Left lobe of liver (tissue), 2 donors: ENCODE data around the gene NHERF2. TPM values are rescaled to one million over a fixed set of nuclear protein-coding genes. Genes with fewer than 3 reads are reported as not detected.

ENCODE experiments used
- ATAC-seq: fragments of 200-7000 bp; cut with Tn5 transposase; one replicate; pipeline ENCODE4 v1.9.1; 2020; ENCODE audit warnings: mild to moderate bottlenecking, moderate library complexity
- DNase-seq: peaks from one replicate; pipeline ENCODE4 v3.0.0-alpha.2; 2020; ENCODE audit warnings: low spot score
- total RNA-seq: library from RNA; stranded (reverse); gene quantifications from one replicate; pipeline ENCODE4 v1.2.1, GENCODE V29; 2021
- donor health status: DM: no; HTN: no; CAD: no; lungs with moderate emphysema.
- donor health status: DM: no; HTN: yes; CAD: no.

Gene NHERF2
- total RNA-seq, 1 donor from 2014 or later: 334 TPM

GRCh38 chr16:2078096-2078495 is 51.4 kb downstream of the NHERF2 start:
- no peak for DNase-seq

GRCh38 chr16:2078691-2079090 is 52.0 kb downstream of the NHERF2 start:
- DNase-seq (no peak), ATAC-seq (no peak)

More at GRCh38 chr16:2078096-2078495, 51.4 kb downstream of the NHERF2 start:
- ATAC-seq: no peak

- ATAC-seq: no peak
- DNase-seq: no peak
Observed at GRCh38 chr16:2079311-2079800, 52.7 kb downstream of the NHERF2 start.

DNA sequence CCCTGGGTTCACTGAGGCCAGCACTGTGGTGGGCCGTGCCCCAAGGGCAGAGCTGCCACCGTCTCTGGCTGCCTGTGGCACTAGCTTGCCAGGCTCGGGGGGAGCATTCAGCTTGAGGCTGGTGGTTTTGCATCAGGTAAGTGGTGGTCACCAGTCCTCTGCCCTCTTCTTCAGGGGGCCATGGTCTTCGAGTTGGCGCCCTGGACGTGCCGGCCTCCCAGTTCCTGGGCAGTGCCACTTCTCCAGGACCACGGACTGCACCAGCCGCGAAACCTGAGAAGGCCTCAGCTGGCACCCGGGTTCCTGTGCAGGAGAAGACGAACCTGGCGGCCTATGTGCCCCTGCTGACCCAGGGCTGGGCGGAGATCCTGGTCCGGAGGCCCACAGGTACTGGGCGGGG is 53.3 kb downstream of the NHERF2 start:
- ATAC-seq (no peak), DNase-seq (no peak)

GRCh38 chr16:2081201-2082084 is 54.7 kb downstream of the NHERF2 start:
- ATAC-seq (peak; percentile 0), DNase-seq (no peak)

DNA sequence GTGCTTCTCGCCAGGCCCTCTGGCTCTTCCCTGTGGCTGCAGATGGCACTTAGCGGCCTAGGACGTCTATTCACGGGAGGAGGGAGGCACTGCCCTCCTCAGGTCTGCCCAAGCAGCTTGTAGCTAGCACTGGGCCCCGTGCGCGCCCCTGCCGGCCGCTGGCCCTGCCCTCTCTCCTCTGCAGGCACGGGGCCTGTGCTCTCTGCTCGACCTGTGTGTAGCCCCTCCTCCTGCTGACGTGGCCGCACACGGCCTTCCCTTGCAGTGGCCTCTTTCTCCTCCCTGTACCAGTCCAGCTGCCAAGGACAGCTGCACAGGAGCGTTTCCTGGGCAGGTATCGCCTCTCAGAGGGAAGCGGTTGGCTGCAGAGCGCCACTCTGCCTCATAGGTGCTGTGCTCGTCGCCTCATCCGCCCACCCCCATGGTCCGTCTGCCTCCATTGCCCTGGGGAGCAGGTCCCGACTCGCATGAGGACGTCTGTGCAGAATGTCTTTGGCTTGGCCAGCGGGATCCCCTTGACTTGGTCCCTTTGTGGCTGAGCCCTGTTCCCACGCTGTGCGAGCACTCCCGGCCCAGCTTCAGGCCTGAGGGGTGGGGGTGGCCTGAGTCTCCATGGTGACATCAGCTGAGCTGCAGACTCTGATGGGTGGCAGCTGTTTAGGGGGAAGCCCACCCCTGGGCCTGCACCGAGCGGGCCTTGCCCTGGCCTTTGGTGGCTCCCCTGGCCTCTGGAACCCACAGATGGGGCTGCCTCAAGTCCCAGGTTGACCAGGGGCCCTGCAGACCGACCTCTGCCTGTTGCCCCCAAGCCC is 55.7 kb downstream of the NHERF2 start:
- peak; percentile 76 for ATAC-seq
- peak; percentile 93 for DNase-seq

- no peak for DNase-seq
- ATAC-seq: no peak
Observed at GRCh38 chr16:2082983-2083364, 56.3 kb downstream of the NHERF2 start.

- no peak for ATAC-seq
- DNase-seq: no peak
Observed at GRCh38 chr16:2083409-2083808, 56.7 kb downstream of the NHERF2 start.

DNA sequence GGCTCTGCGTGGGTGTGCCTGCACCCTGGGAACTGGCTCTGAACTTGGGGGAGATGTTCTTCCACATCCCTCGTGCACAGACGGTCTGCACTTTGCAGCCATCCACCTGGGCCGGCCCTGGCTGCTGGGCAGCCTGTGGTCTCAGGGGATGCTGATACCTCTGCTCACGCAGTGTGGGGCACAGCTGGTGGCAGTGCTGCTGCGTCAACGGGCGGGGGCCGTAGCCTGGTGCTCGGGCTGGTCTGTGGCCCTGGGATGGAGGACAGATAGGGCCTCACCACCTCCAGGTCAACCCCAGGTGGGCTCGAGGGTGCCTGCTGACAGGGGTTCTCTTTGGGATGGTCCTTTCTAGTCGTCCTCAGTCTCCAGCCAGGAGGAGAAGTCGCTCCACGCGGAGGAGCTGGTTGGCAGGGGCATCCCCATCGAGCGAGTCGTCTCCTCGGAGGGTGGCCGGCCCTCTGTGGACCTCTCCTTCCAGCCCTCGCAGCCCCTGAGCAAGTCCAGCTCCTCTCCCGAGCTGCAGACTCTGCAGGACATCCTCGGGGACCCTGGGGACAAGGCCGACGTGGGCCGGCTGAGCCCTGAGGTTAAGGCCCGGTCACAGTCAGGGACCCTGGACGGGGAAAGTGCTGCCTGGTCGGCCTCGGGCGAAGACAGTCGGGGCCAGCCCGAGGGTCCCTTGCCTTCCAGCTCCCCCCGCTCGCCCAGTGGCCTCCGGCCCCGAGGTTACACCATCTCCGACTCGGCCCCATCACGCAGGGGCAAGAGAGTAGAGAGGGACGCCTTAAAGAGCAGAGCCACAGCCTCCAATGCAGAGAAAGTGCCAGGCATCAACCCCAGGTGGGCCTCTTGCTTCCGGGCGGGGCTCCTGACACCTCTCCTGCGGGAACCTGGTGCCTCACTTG is 57.4 kb downstream of the NHERF2 start:
- no peak for DNase-seq
- ATAC-seq: no peak

DNA sequence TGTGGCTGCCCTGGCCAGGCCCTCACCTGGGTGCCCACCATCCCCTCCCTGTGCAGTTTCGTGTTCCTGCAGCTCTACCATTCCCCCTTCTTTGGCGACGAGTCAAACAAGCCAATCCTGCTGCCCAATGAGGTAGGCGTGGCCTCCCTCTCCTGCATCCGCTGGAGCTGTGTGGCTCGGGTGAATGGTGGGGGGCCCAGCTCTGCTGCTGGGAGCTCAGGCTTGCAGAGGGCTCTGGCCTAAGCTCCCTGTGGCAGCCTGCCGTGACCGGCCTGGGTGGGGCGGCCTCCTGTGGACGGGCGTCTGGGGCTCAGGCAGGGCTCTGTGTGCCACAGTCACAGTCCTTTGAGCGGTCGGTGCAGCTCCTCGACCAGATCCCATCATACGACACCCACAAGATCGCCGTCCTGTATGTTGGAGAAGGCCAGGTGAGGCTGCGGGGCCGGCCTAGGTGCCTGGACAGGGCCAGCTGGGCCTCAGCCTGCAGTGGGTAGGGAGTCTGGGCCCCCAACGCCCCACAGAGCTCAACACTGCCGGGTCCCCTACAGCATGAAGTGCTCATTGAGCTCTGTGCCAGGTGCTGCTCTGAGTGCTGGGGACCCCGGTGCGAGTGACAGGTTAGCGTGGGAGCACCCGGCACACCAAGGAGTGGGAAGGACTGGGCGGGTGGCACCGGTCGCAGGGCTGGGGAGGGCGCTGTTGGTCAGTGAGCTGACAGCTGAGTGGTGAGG is 58.4 kb downstream of the NHERF2 start:
- ATAC-seq (no peak), DNase-seq (no peak)

- no peak for DNase-seq
- ATAC-seq: peak; percentile 3
Observed at GRCh38 chr16:2085669-2086068, 59.0 kb downstream of the NHERF2 start.

DNA sequence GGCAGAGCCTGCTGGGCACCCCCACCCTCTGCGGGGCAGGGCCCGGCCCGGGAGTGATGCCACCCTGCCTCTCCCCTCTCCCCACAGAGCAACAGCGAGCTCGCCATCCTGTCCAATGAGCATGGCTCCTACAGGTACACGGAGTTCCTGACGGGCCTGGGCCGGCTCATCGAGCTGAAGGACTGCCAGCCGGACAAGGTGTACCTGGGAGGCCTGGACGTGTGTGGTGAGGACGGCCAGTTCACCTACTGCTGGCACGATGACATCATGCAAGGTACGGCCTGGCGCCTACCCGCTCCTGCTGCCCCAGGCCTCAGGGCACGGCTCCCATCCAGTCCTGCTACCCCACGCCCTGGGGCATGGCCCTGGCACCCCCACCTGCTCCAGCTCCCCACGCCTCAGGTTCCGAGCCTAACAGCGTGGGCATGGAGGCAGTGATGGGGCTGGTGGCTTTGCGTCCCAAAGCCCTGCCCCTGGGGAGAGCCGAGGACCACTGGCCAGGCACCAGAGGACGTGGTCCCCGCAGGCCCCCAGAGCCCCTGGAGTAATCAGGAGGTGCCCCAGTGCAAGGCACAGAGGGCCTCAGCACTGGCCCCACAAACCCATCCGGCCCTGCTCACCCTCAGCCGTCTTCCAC is 59.5 kb downstream of the NHERF2 start:
- ATAC-seq (peak; percentile 43), DNase-seq (peak; percentile 94)

DNA sequence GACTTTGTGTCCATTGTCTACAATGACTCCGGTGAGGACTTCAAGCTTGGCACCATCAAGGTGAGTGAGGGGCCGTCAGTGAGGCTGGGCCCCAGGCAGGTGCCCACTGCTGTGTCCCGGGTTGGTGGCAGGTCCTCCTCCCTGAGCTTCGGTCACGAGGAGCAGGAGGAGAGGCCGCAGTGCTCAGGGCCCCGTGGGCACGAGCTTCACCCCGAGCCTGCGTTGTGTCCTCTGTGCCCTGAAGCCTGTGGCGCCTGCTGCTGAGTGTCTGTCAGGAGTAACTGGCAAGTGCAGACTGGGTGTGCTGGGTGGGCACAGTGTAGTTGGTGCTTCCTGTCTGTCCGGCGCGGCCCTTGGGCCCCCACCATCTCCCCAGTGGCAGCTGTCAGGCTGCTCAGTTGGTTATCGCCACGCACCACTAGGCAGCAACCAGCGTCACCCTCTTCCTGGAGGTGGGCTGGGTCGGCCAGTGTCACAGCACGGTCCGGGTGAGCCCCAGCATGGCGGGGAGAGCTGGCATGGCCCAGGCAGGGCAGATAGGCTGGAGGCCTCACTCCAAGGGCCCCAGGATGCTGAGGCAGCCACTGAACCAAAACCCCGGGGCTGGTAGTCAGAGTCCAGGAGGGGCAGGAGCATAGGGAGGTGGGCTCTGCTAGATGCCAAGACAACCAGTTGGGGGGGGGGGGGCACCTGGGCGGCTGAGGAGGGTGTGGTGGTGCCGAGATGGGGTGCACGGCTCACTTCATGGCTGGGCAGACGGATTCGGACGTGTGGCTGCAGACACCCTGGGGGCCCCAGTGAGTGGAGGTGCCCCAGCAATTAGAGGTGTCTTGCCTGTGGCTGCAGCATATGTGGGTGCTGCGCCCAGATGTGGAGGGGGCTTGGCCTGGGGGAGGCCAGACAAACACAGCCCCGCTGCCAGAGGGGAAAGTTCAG is 60.4 kb downstream of the NHERF2 start:
- ATAC-seq: no peak
- DNase-seq: no peak

GRCh38 chr16:2087748-2088631 is 61.3 kb downstream of the NHERF2 start:
- DNase-seq: peak; percentile 89
- ATAC-seq: peak; percentile 36
